IPS-20b (cell line): ENCODE measurements around the gene ARHGAP18.

Source experiments
- H3K27ac ChIP-seq: one replicate; pipeline ENCODE4 v1.5.1; 2013; ENCODE audit warnings: low read length
- H3K27me3 ChIP-seq: 2 replicates; pipeline ENCODE4 v1.6.1; 2013; ENCODE audit warnings: mild to moderate bottlenecking, low read length, inconsistent platforms; ENCODE audit not compliant: insufficient read depth
- H3K36me3 ChIP-seq: 2 replicates; pipeline ENCODE4 v1.6.1; 2013; ENCODE audit warnings: low read depth, mild to moderate bottlenecking, inconsistent platforms, low read length, moderate library complexity; ENCODE audit not compliant: insufficient read depth
- H3K4me1 ChIP-seq: 2 replicates; pipeline ENCODE4 v1.6.1; 2013; ENCODE audit warnings: mild to moderate bottlenecking, control low read depth, inconsistent platforms, low read length, moderate library complexity; ENCODE audit not compliant: insufficient read depth
- H3K4me3 ChIP-seq: 2 replicates; pipeline ENCODE4 v1.5.1; 2013; ENCODE audit warnings: mild to moderate bottlenecking, low read length, inconsistent platforms
- H3K9ac ChIP-seq: 2 replicates; pipeline ENCODE4 v1.6.1; 2013; ENCODE audit warnings: low read depth, mild to moderate bottlenecking, inconsistent platforms, low read length, moderate library complexity
- H3K9me3 ChIP-seq: 2 replicates; pipeline ENCODE4 v1.6.1; 2013; ENCODE audit warnings: mild to moderate bottlenecking, low read depth, low read length, inconsistent platforms; ENCODE audit not compliant: insufficient read depth

The ARHGAP18 gene

DNA sequence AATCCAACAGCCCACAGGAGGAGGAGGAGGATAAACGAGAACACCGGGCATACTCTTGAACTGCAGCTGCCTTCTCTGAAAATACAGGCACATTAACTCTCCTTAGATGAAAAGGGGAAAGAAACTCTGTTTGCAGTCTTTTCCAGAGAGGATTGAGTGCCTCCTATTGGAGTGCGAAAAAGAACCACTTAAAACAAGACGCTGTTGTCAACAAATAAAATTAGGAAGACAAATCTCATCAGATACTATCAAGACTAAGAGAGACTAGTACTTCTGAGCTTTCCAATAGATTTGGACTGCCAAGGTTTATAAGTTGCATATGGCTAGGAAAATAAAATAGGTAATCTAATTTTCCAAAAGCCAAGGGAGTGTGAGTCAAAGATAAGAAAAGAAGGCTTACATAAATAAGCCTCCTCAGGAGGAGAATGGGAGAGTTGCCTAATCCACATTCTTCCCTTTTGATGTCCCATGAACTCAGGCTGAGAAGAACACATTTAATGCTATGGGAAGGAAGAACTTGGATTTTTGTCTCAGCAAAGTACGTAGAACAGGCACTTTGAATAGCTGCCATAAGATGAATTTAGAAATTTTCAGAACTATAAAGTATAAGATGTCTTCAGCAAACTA lies 154.7 kb downstream of the ARHGAP18 start:
- H3K36me3 ChIP-seq, result no peaks in the 10 kb centered on the region
- H3K9me3 ChIP-seq, result no peaks in the 10 kb centered on the region
- no peak overlapping the region for H3K27ac ChIP-seq
- H3K4me3 ChIP-seq, result no peak overlapping the region
- H3K27me3 ChIP-seq, result no peaks in the 10 kb centered on the region
- no peaks in the 10 kb centered on the region for H3K4me1 ChIP-seq
- no peak overlapping the region for H3K9ac ChIP-seq

DNA sequence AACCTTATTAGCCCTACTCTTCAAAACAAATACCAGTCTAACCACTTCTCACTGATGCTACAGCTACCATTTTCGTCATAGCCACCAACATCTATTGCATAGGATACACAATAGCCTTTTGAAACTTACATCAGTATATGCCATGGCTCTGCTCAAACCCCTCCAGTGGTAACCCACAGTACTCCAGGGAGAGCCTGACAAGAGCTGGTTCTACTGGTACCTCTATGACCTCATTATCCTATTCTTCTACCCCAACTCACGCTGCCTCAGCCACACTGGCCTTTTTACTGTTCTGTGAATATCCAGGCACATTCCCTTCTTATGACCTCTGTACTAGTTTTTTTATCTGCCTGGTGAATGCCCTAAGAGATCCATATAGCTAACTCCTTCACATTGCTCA lies 157.6 kb downstream of the ARHGAP18 start:
- Histone ChIP-seq H3K4me3 (no peak overlapping the region), H3K9me3 (no peaks in the 10 kb centered on the region)

DNA sequence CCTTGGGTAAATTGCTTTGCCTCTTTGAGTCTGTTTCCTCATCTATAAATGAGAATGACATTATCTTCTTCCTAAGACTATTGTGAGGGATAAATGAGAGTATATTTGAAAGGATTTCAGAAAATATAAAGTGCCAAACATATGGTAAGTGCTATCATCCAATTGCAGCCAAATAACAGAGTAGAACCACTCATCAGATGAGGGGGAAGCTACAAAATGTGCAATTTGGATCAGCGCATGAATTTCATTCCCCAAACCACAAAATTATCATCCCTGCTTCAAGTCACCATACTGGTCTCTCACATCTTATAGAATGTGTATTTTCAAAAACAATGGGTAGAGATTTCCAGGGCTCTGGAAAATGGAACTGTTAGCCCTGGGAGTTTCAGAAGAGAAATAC lies 158.5 kb downstream of the ARHGAP18 start:
- no peaks in the 10 kb centered on the region for H3K27me3 ChIP-seq
- no peaks in the 10 kb centered on the region for H3K36me3 ChIP-seq
- H3K4me3 ChIP-seq, result no peak overlapping the region
- H3K9me3 ChIP-seq, result no peaks in the 10 kb centered on the region
- no peaks in the 10 kb centered on the region for H3K4me1 ChIP-seq
- H3K9ac ChIP-seq, result no peak overlapping the region
- no peak overlapping the region for H3K27ac ChIP-seq

More for the DNA sequence above, 157.6 kb downstream of the ARHGAP18 start:
- no peaks in the 10 kb centered on the region for H3K36me3 ChIP-seq
- no peaks in the 10 kb centered on the region for H3K4me1 ChIP-seq
- no peaks in the 10 kb centered on the region for H3K27me3 ChIP-seq
- H3K27ac ChIP-seq, result no peak overlapping the region
- no peak overlapping the region for H3K9ac ChIP-seq

DNA sequence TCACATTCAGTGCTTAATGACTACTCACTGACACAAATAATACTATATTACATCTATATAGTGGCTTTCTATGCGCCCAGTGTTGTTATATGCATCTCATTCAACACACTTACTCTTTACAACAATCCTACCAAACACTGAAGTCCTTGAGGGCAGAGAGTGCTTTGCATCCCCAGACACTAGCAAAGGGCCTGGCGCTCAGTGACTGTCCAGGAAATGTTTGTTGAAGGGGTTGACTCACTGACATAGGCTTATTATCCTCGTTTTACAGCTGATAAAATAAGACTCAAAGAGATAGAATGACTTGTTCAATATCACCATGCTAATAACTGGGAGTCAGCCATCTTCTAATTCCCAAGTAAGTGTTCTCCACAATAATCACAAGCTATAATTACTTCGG lies 163.3 kb downstream of the ARHGAP18 start:
- Histone ChIP-seq H3K27ac (no peak overlapping the region), H3K4me3 (no peak overlapping the region), H3K9ac (no peak overlapping the region), H3K36me3 (no peaks in the 10 kb centered on the region), H3K9me3 (no peaks in the 10 kb centered on the region), H3K4me1 (no peaks in the 10 kb centered on the region), H3K27me3 (no peaks in the 10 kb centered on the region)

DNA sequence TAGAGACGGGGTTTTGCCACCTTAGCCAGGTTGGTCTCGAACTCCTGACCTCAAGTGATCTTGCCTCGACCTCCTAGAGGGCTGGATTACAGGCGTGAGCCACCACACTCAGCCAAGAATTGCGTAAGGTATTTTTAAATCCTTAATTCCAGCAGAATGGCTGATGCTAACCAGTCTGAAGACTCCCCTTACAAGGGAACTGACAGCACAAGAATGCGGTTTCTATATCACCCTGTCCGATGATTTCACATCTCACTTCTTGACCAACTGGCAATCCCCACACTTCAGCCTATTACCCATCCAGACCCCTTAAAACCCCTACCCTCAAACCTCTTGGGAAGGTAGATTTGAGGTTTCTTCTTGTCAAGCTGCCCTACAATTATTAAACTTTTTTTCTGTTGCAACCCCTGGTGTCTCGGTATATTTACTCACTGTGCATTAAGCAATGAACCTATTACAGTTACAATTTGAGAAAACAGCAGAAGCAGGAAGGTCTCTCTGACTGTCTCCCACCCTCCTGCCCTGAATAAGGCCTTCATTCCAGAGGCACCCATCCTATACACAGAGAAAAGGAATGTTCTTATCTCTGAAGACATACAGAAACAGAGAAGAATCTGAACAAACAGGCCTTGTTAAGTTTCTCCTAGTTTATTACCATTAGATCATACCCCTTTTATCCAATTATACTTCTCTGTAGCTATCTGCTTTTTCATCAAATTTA lies 164.9 kb downstream of the ARHGAP18 start:
- Histone ChIP-seq H3K36me3 (no peaks in the 10 kb centered on the region), H3K4me3 (no peak overlapping the region), H3K4me1 (no peaks in the 10 kb centered on the region), H3K9ac (no peak overlapping the region), H3K9me3 (no peaks in the 10 kb centered on the region), H3K27me3 (no peaks in the 10 kb centered on the region), H3K27ac (no peak overlapping the region)

DNA sequence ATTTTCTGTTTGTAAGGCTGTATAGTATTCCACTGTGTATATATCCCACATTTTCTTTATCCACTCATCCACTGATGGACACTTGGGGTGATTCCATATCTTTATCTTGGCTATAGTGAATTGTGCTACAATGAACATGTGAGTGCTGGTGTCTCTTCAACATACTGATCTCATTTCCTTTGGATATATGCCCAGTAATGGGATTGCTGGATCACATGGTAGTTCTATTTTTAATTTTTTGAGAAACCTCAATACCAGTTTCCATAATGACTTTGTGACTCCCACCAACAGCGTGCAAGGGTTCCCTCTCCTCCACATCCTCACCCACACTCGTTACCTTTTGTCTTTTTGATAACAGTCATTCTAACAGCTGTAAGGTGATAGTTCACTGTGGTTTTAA lies 166.0 kb downstream of the ARHGAP18 start:
- Histone ChIP-seq H3K9me3 (no peaks in the 10 kb centered on the region), H3K36me3 (no peaks in the 10 kb centered on the region), H3K27me3 (no peaks in the 10 kb centered on the region), H3K4me1 (no peaks in the 10 kb centered on the region), H3K27ac (no peak overlapping the region), H3K9ac (no peak overlapping the region), H3K4me3 (no peak overlapping the region)

DNA sequence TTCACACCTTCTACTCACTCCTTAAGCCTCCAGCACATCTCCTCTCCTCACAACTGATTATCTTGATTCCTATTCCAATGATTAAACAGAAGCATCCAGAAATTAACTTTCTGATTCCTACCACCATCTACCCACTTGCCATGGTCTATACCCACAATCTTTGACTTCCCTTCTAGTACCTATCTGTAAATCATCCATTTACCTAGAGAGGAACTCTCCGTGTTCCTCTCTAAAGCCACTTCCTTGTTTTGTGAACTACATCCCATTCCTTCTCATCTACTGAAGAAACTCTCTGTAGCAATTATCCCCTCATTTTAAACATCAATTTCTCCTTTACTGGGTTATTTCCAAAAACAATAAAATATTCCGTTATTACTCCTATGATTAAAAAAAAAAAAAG lies 167.3 kb downstream of the ARHGAP18 start:
- H3K9me3 ChIP-seq, result no peaks in the 10 kb centered on the region
- no peak overlapping the region for H3K9ac ChIP-seq
- no peaks in the 10 kb centered on the region for H3K4me1 ChIP-seq
- H3K27ac ChIP-seq, result no peak overlapping the region
- H3K27me3 ChIP-seq, result no peaks in the 10 kb centered on the region
- H3K36me3 ChIP-seq, result no peaks in the 10 kb centered on the region
- H3K4me3 ChIP-seq, result no peak overlapping the region

DNA sequence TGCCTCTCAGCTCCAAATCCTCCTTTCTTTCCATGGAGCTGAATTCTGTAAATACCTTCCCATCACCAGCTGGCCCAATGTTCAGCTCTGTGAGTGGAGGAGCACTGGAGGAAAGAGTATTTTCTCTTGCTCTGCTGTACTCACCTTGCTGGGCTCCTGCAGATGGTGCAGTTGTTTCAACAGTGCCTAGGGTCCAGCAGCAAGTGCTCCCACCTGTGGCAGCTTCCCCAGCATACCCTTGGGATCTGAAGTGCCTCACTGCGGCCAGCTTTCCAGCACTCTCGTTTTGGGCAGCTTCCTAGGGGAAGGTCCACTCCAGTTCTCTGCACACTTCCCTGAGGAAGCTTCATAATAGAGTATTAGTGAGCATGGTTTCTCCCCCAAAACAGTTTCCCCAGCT lies 170.9 kb downstream of the ARHGAP18 start:
- Histone ChIP-seq H3K27ac (no peak overlapping the region), H3K36me3 (no peaks in the 10 kb centered on the region), H3K4me3 (no peak overlapping the region), H3K9me3 (no peaks in the 10 kb centered on the region), H3K27me3 (no peaks in the 10 kb centered on the region), H3K4me1 (no peaks in the 10 kb centered on the region), H3K9ac (no peak overlapping the region)

DNA sequence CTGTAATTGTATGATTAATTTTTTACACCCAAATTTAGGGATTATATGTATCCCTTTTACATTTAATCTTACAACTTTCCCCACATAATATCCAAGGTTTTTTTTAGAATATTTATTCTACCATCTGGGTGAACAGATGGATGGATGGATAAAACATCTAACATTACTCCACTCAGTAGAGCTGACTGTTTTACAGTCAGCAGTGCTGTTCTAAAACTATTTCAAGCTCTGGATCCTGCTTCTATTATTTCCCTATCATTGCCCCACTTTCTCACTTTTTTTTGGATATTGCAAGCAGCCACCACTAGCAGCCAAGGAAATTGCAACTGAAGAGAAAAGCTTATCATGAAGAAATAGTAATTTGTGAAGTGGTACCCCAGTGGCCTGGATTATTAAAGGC lies 173.7 kb downstream of the ARHGAP18 start:
- Histone ChIP-seq H3K27me3 (no peaks in the 10 kb centered on the region), H3K27ac (no peak overlapping the region), H3K36me3 (no peaks in the 10 kb centered on the region), H3K9ac (no peak overlapping the region), H3K9me3 (no peaks in the 10 kb centered on the region), H3K4me1 (no peaks in the 10 kb centered on the region), H3K4me3 (no peak overlapping the region)

DNA sequence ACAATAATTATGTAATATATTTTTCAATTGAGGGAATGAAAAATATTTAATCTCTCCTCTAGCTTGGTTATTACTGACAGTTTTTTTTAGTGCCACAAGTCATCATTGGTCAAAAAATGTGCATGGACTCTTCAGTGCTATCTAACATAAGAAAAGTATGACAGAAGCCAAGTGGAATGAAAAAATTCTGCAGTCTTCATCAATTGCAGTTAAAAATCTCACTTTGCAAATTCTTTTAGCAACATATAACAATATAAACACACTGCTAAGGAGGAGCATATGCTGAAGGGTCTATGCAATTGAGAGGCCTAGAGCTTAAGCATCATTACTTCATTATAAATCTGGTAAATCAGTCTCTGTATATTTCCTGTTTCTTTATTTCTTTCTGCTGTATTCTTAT lies 175.1 kb downstream of the ARHGAP18 start:
- Histone ChIP-seq H3K9ac (no peak overlapping the region), H3K9me3 (no peaks in the 10 kb centered on the region), H3K36me3 (no peaks in the 10 kb centered on the region), H3K27ac (no peak overlapping the region), H3K27me3 (no peaks in the 10 kb centered on the region), H3K4me3 (no peak overlapping the region), H3K4me1 (no peaks in the 10 kb centered on the region)
